GM12801 (cell line): Measurements from ENCODE around the gene RPL23.

Experiments used
- CTCF ChIP-seq: IDR thresholded peaks from one replicate; pipeline ENCODE4 v1.5.1; 2011; ENCODE audit warnings: control low read depth; ENCODE audit not compliant: insufficient read length; ENCODE audit errors: extremely low read depth

RPL23 gene

GRCh38 chr17:38867968-38868816 lies 14.7 kb upstream of the RPL23 start:
- TF ChIP-seq CTCF, result no peak

GRCh38 chr17:38867179-38867967 lies 13.9 kb upstream of the RPL23 start:
- no peak for TF ChIP-seq CTCF

- no peak for TF ChIP-seq CTCF
Observed at GRCh38 chr17:38864636-38865398, 11.3 kb upstream of the RPL23 start.

- TF ChIP-seq CTCF, result no peak
Observed at GRCh38 chr17:38861399-38861843, 7.9 kb upstream of the RPL23 start.

- no peak for TF ChIP-seq CTCF
Observed at GRCh38 chr17:38857271-38857670, 3.8 kb upstream of the RPL23 start.

GRCh38 chr17:38852771-38853291 lies 690 bp downstream of the RPL23 start:
- no peak for TF ChIP-seq CTCF

- TF ChIP-seq CTCF, result no peak
Observed at GRCh38 chr17:38851434-38851833, 2.1 kb downstream of the RPL23 start.
